B cell (primary cell): ENCODE measurements around the gene E2F2. TPM values are rescaled to one million over a fixed set of nuclear protein-coding genes. Genes with fewer than 3 reads are reported as not detected.

Experiments
- ATAC-seq: fragments of 200-7000 bp; cut with Tn5 transposase; one replicate; pipeline ENCODE4 v1.10.0; 2021; ENCODE audit warnings: low read depth, mild to moderate bottlenecking, moderate number of reproducible peaks, moderate library complexity
- CTCF ChIA-PET: fragments of 350-600 bp; sonication (Branson Sonifier 250); formaldehyde crosslinking; loops from one replicate; lab custom pipeline; 2021; ENCODE audit warnings: antibody characterized with exemption, inconsistent platforms; lab: Charles Lee
- POLR2A ChIA-PET: fragments of 350-600 bp; sonication (Branson Sonifier 250); formaldehyde crosslinking; loops from one replicate; lab custom pipeline; 2021; ENCODE audit warnings: antibody characterized with exemption; lab: Charles Lee
- DNase-seq: peaks from one replicate; pipeline ENCODE4 v3.0.0; 2013
- H2AFZ ChIP-seq: 2 replicates; pipeline ENCODE4 v1.6.1; 2012; ENCODE audit warnings: mild to moderate bottlenecking, low read depth, low read length; ENCODE audit not compliant: insufficient read depth, poor library complexity, severe bottlenecking
- H3K27ac ChIP-seq, 2 donors: 1 replicate in 1 of 2; 2 replicates in 1 of 2; pipeline ENCODE4 v1.5.1; 2012 to 2013; ENCODE audit warnings: low read length in 2 of 2, mild to moderate bottlenecking in 2 of 2, moderate library complexity in 1 of 2
- H3K27me3 ChIP-seq, 4 experiments: fragments of 200-600 bp in 1 of 4; sonication (generic) in 1 of 4; replicated peaks in 1 of 4; 1 replicate in 2 of 4; 2 replicates in 2 of 4; pipeline versions ENCODE4 v1.6.1 to v1.7.0; 2013 to 2016; ENCODE audit warnings: low read length in 3 of 4, mild to moderate bottlenecking in 2 of 4, mixed read lengths in 1 of 4, moderate library complexity in 1 of 4; ENCODE audit not compliant: insufficient read depth in 4 of 4, control insufficient read depth in 3 of 4; ENCODE audit errors: control extremely low read depth in 1 of 4
- H3K36me3 ChIP-seq, 2 experiments: replicated peaks in 1 of 2; 1 replicate in 1 of 2; 2 replicates in 1 of 2; pipeline versions ENCODE4 v1.6.1 to v1.7.1; 2013; ENCODE audit warnings: low read length in 1 of 2; ENCODE audit not compliant: insufficient read depth in 2 of 2, control insufficient read depth in 1 of 2; ENCODE audit errors: control extremely low read depth in 1 of 2, extremely low read depth in 1 of 2
- H3K4me1 ChIP-seq, 2 donors: fragments of 200-600 bp in 1 of 2; sonication (generic) in 1 of 2; 1 replicate in 1 of 2; 2 replicates in 1 of 2; pipeline versions ENCODE4 v1.5.1 to v1.6.1; 2013 to 2017; ENCODE audit warnings: low read length in 2 of 2; ENCODE audit not compliant: control insufficient read depth in 2 of 2, insufficient read depth in 2 of 2
- H3K4me2 ChIP-seq: replicated peaks from 2 replicates; pipeline ENCODE3; 2012; ENCODE audit warnings: mild to moderate bottlenecking, low read depth, low read length; ENCODE audit not compliant: poor library complexity, severe bottlenecking
- H3K4me3 ChIP-seq, 5 experiments: fragments of 200-600 bp in 1 of 5; sonication (generic) in 1 of 5; 1 replicate in 3 of 5; 2 replicates in 2 of 5; pipeline versions ENCODE4 v1.5.1 to v1.7.0; 2011 to 2016; ENCODE audit warnings: low read length in 4 of 5, mild to moderate bottlenecking in 4 of 5, low read depth in 2 of 5, control low read depth in 1 of 5, moderate library complexity in 1 of 5; ENCODE audit not compliant: insufficient read depth in 1 of 5; ENCODE audit errors: control extremely low read depth in 1 of 5, extremely low read depth in 1 of 5
- H3K79me2 ChIP-seq: fragments of 200-600 bp; sonication (generic); one replicate; pipeline ENCODE4 v1.6.0; 2016; ENCODE audit warnings: low read length; ENCODE audit not compliant: control insufficient read depth, insufficient read depth
- H3K9ac ChIP-seq: fragments of 200-600 bp; sonication (generic); 2 replicates; pipeline ENCODE4 v1.6.1; 2017; ENCODE audit warnings: mild to moderate bottlenecking, low read length, moderate library complexity
- H3K9me3 ChIP-seq, 3 donors: one replicate each; pipeline versions ENCODE4 v1.6.1 to v1.7.1; 2013; ENCODE audit warnings: low read length in 2 of 3; ENCODE audit not compliant: control insufficient read depth in 2 of 3, insufficient read depth in 1 of 3; ENCODE audit errors: control extremely low read depth in 1 of 3
- H4K20me1 ChIP-seq: 2 replicates; pipeline ENCODE4 v1.6.0; 2012; ENCODE audit warnings: mild to moderate bottlenecking, low read length; ENCODE audit not compliant: insufficient read depth, control insufficient read depth, poor library complexity, severe bottlenecking
- H3K27ac Mint-ChIP-seq: one replicate; pipeline ENCODE4 v1.8.0; 2021; ENCODE audit warnings: mixed read lengths
- H3K27me3 Mint-ChIP-seq: one replicate; pipeline ENCODE4 v1.8.0; 2021; ENCODE audit warnings: mixed read lengths
- H3K4me1 Mint-ChIP-seq: one replicate; pipeline ENCODE4 v1.8.0; 2021; ENCODE audit warnings: mixed read lengths
- H3K4me3 Mint-ChIP-seq: one replicate; pipeline ENCODE4 v1.8.0; 2021; ENCODE audit warnings: mixed read lengths
- H3K9me3 Mint-ChIP-seq: one replicate; pipeline ENCODE4 v1.8.0; 2022; ENCODE audit warnings: mixed read lengths; ENCODE audit not compliant: insufficient read depth
- EZH2 ChIP-seq: IDR thresholded peaks from 2 replicates; pipeline ENCODE4 v1.6.1; 2012; ENCODE audit warnings: borderline replicate concordance, low read depth, mild to moderate bottlenecking, moderate library complexity, low read length; ENCODE audit not compliant: insufficient read depth, poor library complexity, severe bottlenecking
- WGBS: methylation state at CpG from one replicate; pipeline ENCODE4 v1.1.5; 2013; ENCODE audit warnings: missing lambda C conversion rate; ENCODE audit not compliant: insufficient coverage; 5-methylcytosine and 5-hydroxymethylcytosine counted together
- intact Hi-C: fragments of 100-400 bp; cut with micrococcal nuclease; formaldehyde crosslinking; loops from one replicate; pipeline ENCODE4 v1.10.0; 2022
- polyA plus RNA-seq: library from polyadenylated mRNA; depleted of rRNA; stranded (reverse); fragments of >200 nt; gene quantifications from 2 replicates; pipeline ENCODE4 v1.2.3, GENCODE V29; 2012
- total RNA-seq, 2 donors: library from RNA; stranded (reverse); fragments of 120-200 nt in 1 of 2; gene quantifications; 1 replicate in 1 of 2; 2 replicates in 1 of 2; pipeline versions ENCODE4 v1.2.3 to v1.2.4, GENCODE V29; 2013 to 2022
- TF ChIP-seq, protein P1 (sequence below): fragments of 200-600 bp; IDR thresholded peaks from one replicate; pipeline ENCODE4 v1.8.0; 2022; ENCODE audit warnings: antibody characterized with exemption, mild to moderate bottlenecking

E2F2 gene
- total and polyA plus RNA-seq, 2 donors (not counting 1 experiment from before 2014, with no cell fraction given): 2.4 to 3.2 TPM

DNA sequence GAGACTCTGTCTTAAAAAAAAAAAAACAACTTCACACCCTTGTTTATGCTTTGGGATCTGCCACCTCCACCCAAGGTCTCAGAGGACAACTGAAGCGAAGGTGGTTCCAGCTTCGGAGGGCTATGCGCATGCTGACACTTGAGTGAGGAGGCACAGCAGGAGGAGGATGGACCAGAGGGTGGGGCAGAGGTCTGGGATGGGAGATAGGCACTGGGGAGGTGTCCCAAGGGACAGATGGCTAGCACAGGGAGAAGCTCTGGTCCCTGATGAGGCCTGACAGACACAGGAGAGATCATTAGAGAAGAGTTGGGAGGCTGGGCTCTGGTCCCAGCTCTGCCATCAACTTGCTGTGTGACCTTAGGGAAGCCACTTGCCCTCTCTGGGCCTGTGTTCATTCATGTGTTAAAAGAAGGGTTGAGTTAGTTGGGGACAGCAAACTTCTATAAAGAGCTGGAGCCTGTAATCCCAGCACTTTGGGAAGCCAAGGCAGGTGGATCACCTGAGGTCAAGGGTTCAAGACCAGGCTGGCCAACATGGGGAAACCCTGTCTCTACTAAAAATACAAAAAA, 16.8 kb downstream of the E2F2 start:
- POLR2A ChIA-PET: interaction anchor here (0.5 to 0.7 kb wide), 2 partner anchors 26 to 137 kb away, joined by 4 to 5 read pairs; no protein-coding TSS in a partner anchor
- Histone ChIP-seq H3K4me3 (no peak overlapping the region), H3K4me1 (peaks cover 0 to 4% of the 10 kb centered on the region in 2 donors), H2AFZ (no peak overlapping the region), H3K27me3 (no peaks in the 10 kb centered on the region), H3K9ac (no peak overlapping the region), H3K79me2 (no peaks in the 10 kb centered on the region), H3K9me3 (no peaks in the 10 kb centered on the region), H3K4me2 (no peak overlapping the region), H3K36me3 (peaks cover 0 to 21% of the 10 kb centered on the region in 2 experiments), H4K20me1 (no peaks in the 10 kb centered on the region), H3K27ac (no peak overlapping the region)
- ATAC-seq (no peak), DNase-seq (no peak)
- CTCF ChIA-PET: interaction anchor here (0.6 to 3.4 kb wide), 8 partner anchors 9 to 123 kb away, joined by 3 to 30 read pairs (median 6); no protein-coding TSS in a partner anchor
- H3K27ac Mint-ChIP-seq: no peak overlapping the region
- TF ChIP-seq, protein P1, sequence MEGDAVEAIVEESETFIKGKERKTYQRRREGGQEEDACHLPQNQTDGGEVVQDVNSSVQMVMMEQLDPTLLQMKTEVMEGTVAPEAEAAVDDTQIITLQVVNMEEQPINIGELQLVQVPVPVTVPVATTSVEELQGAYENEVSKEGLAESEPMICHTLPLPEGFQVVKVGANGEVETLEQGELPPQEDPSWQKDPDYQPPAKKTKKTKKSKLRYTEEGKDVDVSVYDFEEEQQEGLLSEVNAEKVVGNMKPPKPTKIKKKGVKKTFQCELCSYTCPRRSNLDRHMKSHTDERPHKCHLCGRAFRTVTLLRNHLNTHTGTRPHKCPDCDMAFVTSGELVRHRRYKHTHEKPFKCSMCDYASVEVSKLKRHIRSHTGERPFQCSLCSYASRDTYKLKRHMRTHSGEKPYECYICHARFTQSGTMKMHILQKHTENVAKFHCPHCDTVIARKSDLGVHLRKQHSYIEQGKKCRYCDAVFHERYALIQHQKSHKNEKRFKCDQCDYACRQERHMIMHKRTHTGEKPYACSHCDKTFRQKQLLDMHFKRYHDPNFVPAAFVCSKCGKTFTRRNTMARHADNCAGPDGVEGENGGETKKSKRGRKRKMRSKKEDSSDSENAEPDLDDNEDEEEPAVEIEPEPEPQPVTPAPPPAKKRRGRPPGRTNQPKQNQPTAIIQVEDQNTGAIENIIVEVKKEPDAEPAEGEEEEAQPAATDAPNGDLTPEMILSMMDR: no peak
- TF ChIP-seq EZH2: no peak
- no peaks in the 10 kb centered on the region for H3K27me3 Mint-ChIP-seq
- no peaks in the 10 kb centered on the region for H3K4me1 Mint-ChIP-seq
- no peak overlapping the region for H3K4me3 Mint-ChIP-seq
- H3K9me3 Mint-ChIP-seq: no peaks in the 10 kb centered on the region
- 100% methylated on average over 3 of the region's 3 CpGs for WGBS
- intact Hi-C loops: no loop called here

DNA sequence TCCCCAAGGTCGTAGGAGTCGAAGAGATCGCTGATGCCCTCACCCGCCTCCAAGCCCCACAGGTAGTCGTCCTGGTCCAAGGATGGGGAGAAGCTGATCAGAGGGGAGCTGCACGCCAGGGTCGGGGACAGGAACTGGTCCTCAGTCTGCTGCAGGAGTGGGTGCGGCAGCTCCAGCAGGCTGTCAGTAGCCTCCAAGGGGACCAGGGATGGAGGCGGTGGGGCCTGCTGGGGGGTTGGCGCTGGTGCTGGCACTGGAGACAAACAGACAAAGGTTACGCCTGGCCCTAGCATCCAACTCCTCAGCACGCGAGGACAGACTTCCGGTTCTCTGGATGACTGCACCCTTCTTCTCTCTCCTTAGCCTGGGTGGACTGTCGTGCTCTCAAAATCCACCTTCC, 21.1 kb downstream of the E2F2 start:
- H2AFZ ChIP-seq: no peak overlapping the region
- no peak overlapping the region for H3K27ac ChIP-seq
- no peaks in the 10 kb centered on the region for H4K20me1 ChIP-seq
- Mint-ChIP-seq H3K27ac (no peak overlapping the region), H3K4me3 (no peak overlapping the region), H3K4me1 (no peaks in the 10 kb centered on the region), H3K27me3 (no peaks in the 10 kb centered on the region), H3K9me3 (no peaks in the 10 kb centered on the region)
- no peak overlapping the region for H3K4me2 ChIP-seq
- no peak overlapping the region for H3K4me3 ChIP-seq
- ChIA-PET POLR2A (no interaction called here), CTCF (interaction anchor here (0.9 to 5.2 kb wide), 2 partner anchors 12 to 30 kb away, joined by 3 to 62 read pairs; no protein-coding TSS in a partner anchor)
- no peaks in the 10 kb centered on the region for H3K27me3 ChIP-seq
- over 99% methylated on average over 15 of the region's 15 CpGs for WGBS
- H3K79me2 ChIP-seq: no peaks in the 10 kb centered on the region
- H3K9ac ChIP-seq: no peak overlapping the region
- no peaks in the 10 kb centered on the region for H3K9me3 ChIP-seq
- no peak for DNase-seq
- peaks cover 0 to 9% of the 10 kb centered on the region in 2 experiments for H3K36me3 ChIP-seq
- ATAC-seq: no peak
- intact Hi-C loops: no loop called here
- TF ChIP-seq, protein P1: no peak
- TF ChIP-seq EZH2: no peak
- H3K4me1 ChIP-seq: peaks cover 0 to 4% of the 10 kb centered on the region in 2 donors
